UCSD-AML1 (cell line): ENCODE measurements around the gene CAMK2N1.

Experiments used
- DNase-seq: peaks from one replicate; lab custom pipeline; 2025; ENCODE audit not compliant: unreplicated experiment; lab: John Stamatoyannopoulos, UW

Gene CAMK2N1

GRCh38 chr1:20479840-20480239 is 6.2 kb downstream of the CAMK2N1 start:
- no peak for DNase-seq

- no peak for DNase-seq
Observed at GRCh38 chr1:20478057-20478635, 7.9 kb downstream of the CAMK2N1 start.

DNA sequence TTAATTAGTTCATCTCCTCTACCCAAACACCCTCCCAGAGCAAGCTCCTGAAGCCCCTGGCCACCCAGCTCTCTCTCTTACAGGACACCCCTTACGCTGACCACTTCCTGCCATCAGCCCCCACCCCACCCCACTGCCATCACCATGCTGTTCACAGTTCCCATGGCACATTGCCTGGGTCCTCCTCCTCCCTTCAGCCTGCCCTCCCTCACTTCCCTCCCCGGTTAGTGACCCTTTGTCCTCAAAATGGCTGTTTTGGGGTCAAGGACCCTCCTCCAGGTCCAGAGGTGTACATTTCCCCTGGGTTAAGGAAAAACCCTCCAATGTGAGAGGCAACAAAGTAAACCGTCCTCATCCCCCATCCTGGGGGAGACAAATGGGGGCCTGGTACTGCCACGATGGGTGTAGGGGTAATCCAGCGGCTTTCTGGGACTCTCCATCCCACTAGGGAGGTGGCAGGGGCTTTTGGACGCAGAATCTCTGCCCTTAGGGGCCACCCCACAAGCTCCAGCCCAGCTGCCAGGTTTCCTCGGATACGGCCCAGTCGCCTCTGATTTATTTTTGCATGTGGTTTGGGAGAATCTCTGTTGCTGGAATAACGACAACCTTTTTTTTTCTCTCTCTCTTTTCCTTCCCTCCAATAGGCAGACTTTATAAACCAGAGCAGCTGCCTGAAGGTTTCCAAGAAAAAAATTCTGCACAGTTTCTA is 8.5 kb downstream of the CAMK2N1 start:
- no peak for DNase-seq

GRCh38 chr1:20476265-20477038 is 9.6 kb downstream of the CAMK2N1 start:
- no peak for DNase-seq

DNA sequence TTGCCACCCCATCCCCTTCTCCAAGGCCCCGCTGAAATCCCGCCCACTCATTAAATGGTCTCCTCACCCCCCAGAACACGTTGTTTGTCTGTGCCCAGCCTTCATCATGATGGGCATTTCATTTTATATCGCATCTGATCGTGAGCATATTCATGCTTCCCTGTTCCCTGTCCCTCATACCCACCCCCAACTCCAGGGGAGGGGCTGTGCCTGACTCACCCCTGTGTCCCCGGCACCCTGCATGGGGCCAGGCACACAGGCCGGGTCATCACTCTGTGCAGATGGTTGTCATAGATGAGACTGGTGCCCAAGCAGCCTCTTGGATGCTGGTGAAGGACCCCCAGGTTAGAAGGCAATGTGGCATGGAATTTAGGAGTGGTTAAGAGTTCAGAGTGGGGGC is 11.0 kb downstream of the CAMK2N1 start:
- DNase-seq: no peak

- DNase-seq: no peak
Observed at GRCh38 chr1:20474333-20474975, 11.6 kb downstream of the CAMK2N1 start.

GRCh38 chr1:20473894-20474293 is 12.1 kb downstream of the CAMK2N1 start:
- DNase-seq: no peak

- no peak for DNase-seq
Observed at GRCh38 chr1:20472860-20473711, 12.9 kb downstream of the CAMK2N1 start.

DNA sequence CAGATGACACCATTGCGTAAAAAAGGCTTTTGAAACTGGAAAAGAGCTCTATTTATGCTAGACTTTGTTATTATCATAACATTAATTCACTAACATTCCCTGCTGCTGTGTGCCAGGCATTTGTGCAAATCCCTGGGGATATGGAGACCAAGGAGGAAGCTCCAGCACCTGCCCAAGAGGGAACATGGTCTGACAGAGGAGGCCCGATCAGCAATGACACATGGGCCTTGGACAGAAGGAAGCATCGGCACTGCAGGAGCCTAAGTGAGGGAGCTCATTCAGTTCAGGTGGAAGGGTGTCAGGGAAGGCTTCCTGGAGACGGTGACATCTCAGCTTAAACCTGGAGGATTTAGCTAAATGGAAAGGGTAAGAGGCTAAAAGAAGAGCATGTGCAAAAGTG is 13.9 kb downstream of the CAMK2N1 start:
- no peak for DNase-seq

DNA sequence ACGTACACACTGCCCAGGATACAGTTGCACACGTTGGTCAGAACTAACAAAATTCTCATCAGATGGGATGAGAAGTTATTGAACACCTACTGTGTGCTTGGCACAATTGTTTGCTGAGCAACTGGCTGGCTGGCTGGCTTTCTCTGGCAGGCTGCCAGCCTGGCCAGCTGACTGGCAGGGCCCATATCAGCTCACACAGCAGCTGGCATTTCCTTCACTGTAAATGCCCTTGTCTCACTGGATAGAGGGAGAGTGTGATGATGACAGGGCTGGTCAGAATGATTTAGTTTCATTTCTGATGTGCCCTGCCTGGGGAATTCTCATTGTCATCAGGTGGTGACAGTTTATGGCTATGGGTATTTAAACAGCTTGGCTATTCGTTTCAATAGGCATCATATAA is 15.8 kb downstream of the CAMK2N1 start:
- no peak for DNase-seq

GRCh38 chr1:20469406-20470076 is 16.5 kb downstream of the CAMK2N1 start:
- no peak for DNase-seq

DNA sequence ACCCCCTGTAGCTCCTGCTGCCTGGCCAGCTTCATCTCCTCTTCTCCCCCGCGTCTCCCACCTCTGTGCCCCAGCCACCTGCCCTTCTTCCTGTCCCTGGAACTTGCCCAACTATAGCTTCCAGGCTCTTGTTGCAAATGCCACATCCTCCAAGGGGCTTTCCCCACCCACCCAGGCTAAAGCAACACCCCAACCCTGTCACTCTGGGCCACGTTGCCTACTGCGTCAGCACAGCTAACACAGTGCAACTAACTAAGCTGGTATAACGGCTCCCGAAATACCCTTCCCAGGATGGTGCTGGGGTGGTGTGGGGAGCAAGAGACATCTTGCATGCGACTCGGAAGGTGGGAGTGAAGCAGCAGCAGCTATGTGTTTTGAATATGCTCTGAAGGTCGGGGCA is 19.7 kb downstream of the CAMK2N1 start:
- no peak for DNase-seq

DNA sequence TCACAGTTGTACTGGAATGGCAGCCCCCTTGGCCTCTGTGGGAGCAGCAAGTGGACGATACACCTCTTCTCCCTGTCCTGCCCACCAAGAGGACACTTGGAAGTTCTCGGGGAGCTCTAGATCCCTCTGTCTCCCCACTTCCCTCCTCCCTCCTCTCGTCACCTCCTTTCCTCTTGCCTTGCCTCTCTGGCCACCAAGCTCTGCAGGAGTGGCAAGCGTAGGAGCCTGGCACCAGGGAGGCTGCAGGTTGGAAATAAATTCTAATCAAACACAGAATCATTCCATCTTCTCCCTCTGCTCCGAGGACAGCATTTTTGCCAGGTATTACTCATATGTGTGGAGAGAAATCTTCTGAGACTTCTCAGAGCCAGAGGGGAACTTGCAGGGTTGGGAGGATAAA is 20.8 kb downstream of the CAMK2N1 start:
- no peak for DNase-seq

DNA sequence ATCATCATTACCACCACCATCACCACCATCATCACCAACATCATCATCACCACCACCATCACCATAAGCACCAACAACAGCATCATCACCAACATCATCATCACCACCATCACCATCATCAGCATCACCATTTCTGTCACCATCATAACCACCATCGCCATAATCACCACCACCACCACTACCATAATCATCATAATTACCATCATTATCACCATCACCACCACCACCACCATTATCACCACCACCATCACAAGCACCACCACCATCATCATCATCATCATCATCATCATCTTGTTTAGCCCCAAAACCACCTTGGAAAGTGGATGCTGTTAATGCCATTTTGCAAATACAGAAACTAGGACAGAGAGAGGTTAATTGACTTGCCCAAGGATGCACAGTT is 22.5 kb downstream of the CAMK2N1 start:
- DNase-seq: no peak

DNA sequence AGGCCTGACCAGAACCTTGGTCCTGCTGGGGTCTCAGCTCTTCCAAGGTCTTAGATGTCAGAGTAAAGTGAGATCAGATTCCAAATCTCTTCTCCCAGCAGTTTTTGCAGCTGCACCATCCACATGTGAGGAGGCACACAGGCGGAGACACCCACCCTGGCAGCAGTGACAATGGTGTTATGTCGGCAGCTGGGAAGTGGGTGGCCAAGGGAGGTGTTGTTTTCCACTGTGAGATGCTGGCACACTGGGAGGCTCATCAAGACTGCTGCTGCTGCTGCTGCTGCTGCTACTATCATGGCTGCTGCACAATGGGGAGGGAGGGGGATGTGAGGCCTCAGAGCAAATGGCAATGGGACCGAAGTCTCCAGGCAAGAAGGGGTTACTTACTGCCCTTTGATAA is 23.6 kb downstream of the CAMK2N1 start:
- DNase-seq: no peak

GRCh38 chr1:20458717-20459116 is 27.3 kb downstream of the CAMK2N1 start:
- DNase-seq: no peak

- DNase-seq: no peak
Observed at GRCh38 chr1:20454004-20454403, 32.0 kb downstream of the CAMK2N1 start.

DNA sequence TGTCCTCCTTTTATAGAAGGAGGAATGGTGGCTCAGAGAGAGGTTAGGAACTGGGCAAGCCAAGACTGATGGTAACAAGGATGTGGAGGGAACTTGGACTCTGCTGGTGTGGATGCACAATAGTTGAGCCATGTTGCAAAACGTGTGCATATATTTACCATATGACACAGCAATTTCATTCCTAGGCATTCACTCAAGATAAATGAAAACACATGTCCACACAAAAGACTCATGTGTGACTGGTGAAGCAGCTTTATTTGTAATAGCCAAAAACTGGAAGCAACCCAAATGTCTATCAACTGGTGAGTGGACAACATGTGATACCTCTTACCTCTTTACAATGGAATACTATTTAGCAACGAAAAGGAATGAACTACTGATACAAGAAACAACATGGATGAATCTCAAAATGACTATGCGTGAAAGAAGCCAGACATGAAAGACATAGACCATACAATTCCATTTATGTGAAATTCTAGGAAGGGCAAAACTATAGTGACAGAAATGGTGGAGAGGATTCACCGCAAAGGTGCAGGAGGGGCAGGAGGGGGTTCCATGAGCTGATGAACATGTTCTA is 36.2 kb downstream of the CAMK2N1 start:
- DNase-seq: no peak

DNA sequence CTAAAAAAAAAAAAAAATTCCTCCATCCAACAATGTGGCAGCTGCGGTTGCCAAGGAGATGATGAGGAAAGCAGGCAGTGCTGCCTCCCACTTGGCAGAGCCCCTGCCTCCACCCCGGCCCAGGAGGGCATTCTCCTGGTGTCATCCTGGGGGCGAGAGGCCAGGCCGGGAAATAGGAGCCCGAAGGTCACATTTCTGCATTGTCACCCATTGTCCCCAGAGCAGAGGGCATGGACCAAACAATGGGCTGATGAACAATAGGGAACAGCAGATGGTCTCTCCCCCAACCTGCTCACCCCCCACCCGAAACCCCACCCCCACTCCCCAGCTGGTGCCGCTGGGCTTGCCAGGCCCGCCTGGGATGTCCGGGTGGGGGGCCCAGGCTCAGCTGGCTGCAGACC is 37.3 kb downstream of the CAMK2N1 start:
- no peak for DNase-seq

DNA sequence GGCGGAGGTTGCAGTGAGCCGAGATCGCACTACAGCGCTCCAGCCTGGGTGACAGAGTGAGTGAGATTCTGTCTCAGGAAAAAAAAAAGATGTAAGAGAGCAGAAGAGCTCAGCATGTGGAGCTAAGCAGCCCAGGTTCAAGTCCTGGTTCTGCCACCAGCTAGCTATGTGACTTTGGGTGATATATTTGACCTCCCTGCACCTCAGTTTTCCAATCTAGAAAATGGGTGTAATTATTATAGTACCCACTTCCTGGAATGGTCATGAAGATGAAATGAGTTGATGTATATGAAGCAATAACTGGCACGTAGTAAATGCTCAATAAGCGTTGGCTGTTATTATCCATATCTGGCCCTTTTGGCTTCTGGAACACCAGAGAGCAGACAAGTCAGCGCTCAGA is 38.2 kb downstream of the CAMK2N1 start:
- DNase-seq: no peak
